NCI-H1417 treated with DMSO at 0.1 percent for 48 hours (cell line): ENCODE results near the gene C5orf22.
"Not testable (repeated sequence)": the region's sequence is repeated elsewhere in the genome, so short reads cannot be mapped to it uniquely, and the experiment has no call there.

Source experiments
- DNase-seq: peaks from one replicate; lab custom pipeline; 2025; lab: John Stamatoyannopoulos, UW

C5orf22 gene

GRCh38 chr5:31531888-31532547, at the start of gene C5orf22, which contains the start of gene DROSHA:
C5orf22 (plus strand) TSS chr5:31532301; CDS start chr5:31532393, 92 bp downstream.
DROSHA (minus strand) TSS chr5:31532093; CDS start chr5:31529059, 3,034 bp downstream.
- DNase-seq = peak; percentile 79

- no peak for DNase-seq
Observed at GRCh38 chr5:31485376-31486207, 46.5 kb upstream of the C5orf22 start.

- DNase-seq = no peak
Observed at GRCh38 chr5:31486441-31486840, 45.7 kb upstream of the C5orf22 start.

DNA sequence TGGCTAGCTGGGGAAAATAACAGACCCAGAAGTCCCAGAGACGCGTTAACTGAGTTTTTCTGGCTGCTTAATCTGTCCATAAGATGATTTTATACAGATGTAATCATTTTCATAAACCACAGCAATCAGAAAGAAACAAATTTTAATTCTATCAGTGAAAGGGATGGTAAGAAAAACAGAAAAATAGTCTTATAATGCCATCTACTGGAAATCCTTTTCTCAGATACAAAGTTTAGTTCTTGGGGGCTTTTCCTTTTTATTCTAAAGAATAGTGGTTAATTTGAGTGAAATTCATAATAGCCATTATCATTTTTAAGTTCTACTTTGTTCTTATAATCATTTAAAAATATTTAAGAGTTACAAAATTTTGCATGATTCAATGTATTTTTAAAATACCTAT, 44.6 kb upstream of the C5orf22 start:
- no peak for DNase-seq

DNA sequence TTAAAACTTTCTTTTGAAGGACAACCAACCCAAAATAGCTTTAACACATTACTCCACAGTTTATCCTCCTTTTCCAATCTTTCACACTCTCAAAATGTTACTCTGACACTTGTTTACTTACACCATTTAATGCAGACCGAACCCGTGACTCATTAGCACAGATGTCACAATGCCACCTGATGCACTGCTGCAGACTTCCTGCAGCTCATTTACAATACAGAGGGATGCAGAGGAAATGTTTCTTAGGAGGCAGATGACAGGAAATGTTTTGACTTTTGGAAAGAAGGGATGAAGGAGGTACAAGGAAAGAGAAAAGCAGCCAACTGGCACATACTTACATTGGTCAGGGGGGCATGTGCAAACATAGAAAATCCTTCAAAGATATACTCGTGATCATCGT, 39.2 kb upstream of the C5orf22 start:
- no peak for DNase-seq

DNA sequence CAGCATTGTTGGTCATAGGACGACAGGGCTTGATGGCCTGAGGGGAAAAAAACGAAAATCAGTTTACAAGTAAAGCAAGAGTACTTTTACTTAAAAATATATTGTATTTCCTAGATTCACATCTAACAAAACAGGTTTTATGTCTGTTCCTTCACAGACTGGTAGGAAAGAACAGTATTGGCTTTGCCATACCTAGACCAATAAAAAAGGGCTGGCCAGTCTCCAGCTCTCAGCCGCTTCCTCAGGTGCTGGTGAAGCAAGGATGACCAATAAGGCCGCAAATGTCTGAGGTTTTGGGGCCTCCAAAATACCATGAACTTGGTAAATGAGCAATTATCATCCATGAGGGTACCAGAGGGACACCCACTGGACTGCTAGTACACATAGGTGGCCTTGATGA, 36.8 kb upstream of the C5orf22 start:
- no peak for DNase-seq

- DNase-seq = no peak
Observed at GRCh38 chr5:31496301-31496700, 35.8 kb upstream of the C5orf22 start.

DNA sequence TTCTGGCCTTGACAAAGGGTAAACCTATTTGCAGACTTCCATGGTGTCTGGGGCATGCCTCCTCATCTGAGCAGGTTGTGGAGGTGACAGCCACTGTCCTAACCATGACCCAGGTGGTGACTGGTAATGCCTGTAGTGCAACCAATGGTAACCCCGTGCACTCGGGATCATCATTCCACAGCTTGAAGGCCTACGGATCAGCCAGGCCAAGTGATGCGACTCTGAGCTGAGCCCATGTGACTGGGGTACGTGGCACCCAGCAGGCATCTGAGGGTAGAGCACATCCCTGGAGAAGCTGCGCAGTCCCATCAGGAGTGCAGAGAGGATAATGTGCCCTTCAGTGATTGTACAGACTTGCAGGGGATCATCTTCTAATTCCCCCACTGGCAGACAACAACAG, 35.2 kb upstream of the C5orf22 start:
- no peak for DNase-seq

DNA sequence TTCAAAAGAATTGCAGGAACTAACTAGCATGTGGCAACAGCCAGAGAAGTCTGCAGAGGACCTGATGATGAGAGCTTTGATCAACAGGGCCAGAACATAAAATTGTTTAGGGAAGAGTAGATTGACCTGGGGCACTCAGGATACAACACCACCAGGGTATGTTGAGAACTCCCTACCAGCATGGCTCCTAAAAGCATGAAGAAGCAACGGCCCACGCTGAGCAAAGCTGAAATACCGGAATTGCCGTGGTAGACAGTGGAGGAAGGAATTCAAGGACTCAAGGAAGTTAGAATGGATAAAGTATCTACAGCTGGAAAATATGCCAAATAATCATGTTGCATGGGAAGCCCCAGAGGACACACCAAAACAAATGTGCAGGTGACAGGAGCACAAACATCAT, 31.8 kb upstream of the C5orf22 start:
- DNase-seq = no peak

DNA sequence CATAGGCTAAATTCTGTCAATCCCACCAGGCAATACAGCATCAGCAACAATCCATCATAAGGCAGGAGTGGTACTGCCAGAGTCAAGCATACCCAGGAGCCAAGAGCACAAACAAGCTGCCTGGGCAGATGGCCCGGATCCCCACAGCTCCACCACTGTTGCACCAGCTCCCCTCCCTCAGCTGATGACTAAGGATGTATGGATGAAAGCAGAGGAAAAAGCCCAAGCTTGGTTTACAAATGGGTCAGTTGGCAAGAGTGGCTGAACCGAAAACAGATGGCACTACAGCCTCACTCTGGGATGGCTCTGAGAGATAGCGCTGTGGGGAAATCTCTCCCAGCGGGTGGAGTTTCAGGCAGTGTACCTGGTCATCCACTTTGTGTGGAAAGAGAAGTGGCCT, 29.6 kb upstream of the C5orf22 start:
- DNase-seq = no peak

DNA sequence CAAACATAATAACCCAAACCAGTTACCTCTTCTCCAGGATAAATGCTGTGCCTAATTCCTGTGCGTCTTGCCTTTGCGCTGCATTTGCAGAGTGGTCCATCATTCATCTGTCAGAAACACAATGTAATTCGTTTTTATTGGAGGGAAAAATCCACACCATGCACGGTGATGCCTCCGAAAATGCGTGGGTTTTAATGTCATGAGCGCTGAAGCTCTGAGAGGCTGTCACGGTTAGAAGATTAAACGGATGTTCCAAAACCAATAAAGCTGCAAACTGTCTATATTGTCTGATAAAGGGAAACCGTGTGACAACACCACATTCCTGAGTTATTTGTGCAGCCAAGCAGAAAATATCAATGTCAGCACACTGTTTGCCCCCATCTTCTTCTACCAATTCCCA, 27.6 kb upstream of the C5orf22 start:
- DNase-seq = no peak

GRCh38 chr5:31511305-31511704, 20.8 kb upstream of the C5orf22 start:
- DNase-seq = no peak

DNA sequence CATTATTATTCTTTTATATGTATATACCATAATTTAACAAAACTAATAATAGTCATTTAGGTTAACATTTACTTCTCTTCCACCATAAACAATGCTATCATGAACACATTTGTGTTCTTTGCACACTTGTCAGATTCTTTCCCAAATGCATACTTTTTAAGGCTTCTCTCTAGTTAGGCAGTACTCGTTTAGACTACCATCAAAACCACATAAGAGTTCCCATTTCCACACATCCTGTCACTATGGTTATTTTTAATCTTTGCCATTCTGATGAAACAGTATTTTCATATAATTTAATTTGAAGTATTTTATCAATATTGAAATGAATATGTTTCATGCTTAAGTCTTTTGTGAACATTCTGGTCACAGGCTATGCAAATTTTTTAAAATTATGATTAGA, 15.3 kb upstream of the C5orf22 start:
- DNase-seq = no peak

DNA sequence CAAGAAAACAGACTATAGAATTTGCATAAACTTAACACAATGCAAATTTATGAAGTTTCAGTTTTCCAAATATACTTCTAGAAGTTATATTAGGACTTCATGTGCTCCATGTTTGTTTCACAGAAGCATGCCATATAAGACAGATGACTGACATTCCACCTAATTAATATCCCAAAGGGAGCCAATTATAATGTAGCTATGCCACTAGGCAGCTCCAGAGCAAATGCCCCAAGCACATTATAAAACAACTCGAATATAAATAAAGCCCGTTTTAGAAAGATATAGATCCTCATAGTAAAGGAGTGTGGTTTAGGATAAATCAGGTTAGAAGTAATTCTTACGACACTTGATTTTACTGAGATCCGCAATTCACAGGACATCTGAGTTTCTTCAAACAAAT, 9.1 kb upstream of the C5orf22 start:
- DNase-seq = no peak

- no peak for DNase-seq
Observed at GRCh38 chr5:31530541-31531265, 1.4 kb upstream of the C5orf22 start.

DNA sequence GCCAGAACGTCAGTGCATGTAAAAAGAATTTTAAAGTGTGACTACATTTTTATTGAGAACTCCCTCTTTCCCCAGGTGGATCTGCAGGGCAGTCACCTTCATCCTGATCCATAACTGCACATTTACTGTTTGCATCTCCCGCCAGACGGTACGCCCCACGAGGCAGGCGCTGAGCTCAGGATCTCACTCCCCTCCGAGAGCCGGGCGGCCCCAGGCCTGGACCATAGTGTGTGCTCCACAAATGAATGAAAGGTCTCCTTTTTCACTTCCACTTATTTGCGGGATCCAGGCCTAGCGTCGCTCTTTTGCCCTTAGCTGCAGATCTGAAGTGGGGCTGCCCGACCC, 586 bp upstream of the C5orf22 start:
- no peak for DNase-seq

DNA sequence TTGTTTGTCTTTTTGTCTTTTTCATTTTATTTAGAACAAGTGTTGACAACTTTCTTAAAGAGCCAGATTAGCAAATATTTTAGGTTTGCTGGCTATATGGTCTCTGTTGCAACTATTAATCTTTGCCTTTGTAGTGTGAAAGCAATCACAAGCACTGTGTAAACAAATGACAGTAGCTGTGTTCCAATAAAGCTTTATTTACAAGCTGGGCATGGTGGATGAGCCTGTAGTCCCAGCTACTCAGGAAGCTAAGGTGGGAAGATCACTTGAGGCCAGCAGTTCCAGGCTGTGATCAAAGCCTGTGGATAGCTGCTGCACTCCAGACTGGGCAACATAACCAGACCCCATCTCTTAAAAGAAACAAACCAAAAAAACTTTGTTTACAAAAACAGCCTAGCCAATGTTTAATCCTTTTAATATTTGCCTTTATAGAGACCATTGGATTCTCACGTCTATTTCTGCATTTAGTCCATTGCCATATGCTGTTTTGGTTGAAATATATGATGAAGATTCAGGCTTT, 2.5 kb downstream of the C5orf22 start:
- no peak for DNase-seq

DNA sequence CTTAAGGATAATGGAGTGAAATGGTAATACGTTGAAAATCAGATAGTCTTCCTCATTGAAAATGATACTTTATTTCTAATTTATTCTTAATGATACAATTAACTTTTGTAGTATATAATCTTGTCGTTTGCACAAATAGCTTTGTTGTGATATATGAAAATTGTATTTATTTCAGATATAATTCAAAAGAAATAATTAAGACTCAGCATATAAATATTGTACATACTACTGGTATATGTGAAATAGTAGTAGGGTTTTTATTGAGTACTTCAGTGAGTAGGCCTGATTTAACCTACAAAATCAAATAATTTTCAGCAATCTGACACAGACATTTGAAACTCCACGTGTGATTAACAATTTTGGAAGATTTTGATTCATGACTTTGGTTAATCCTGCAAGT, 4.8 kb downstream of the C5orf22 start:
- DNase-seq = no peak

DNA sequence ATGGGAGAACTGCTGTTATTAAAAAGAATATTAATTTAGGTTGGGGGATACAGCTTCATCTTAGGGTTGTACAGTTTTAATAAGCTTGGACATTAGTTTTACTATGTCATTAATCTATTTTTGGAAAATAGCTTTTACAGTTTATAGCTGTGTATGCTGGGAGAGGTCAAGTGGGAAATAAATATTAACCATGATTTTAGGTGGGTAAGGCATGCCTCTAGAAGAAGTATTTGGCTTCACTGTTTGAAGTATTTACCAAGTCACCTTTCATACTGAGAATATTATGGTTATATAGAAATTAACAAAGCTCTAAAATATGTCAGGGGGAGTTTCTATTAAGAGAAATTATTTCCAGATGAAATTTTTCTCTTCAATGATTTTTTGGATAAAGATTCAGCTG, 5.2 kb downstream of the C5orf22 start:
- no peak for DNase-seq

- no peak for DNase-seq
Observed at GRCh38 chr5:31537851-31538250, 5.8 kb downstream of the C5orf22 start.

DNA sequence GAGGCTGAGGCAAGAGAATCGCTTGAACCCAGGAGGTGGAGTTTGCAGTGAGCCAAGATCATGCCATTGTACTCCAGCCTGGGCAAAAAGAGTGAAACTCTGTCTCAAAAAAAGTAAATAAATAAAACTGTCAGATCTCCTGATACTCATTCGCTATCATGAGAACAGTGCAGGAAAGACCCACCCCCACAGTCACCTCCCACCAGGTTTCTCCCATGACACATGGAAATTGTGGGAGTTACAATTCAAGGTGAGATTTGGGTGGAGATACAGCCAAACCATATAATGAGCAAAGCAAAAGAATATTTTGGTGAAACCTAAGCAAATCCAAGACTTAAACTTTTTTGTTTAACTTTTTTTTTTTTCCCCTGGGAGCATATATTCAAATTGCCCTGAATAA, 17.0 kb downstream of the C5orf22 start:
- DNase-seq = not testable (repeated sequence)

DNA sequence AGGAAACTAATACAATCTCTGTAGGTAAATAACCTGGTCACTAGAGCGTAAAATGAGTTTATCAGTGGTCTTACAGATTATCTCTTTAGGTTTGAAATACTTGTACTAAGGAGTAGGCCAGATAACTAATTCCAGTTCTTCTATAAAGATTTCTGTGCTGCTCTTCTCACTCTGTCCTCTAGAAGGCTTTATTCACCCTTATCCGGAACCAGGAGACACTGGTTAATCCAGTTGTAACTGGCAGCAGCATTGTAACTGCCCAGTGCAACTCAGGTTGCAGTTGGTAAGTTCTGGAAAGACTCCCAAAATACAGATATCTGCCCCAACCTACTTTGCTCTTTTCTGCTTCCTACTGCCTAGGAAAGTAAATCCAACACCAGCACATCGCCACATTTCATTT, 19.8 kb downstream of the C5orf22 start:
- no peak for DNase-seq

DNA sequence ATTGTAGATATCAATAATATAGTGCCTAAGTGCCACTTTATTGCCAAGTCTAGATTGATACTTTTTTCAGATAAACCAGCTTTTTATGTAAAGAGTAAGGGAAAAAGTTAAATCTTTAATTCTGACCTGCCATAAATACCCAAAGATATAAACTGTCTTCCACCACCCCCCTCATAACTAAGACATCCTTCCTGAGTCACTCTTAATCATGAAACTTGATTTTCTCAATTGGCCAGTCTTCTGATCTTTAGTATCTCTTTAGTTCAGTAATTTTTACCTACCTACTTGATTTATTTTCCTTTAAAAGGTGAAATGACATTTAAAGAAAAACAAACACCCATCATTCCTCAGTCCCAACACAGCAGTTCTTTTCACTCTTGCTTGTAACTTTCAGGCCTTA, 21.8 kb downstream of the C5orf22 start:
- no peak for DNase-seq
